ENCODE data around the gene HMOX2.

The HMOX2 gene

DNA sequence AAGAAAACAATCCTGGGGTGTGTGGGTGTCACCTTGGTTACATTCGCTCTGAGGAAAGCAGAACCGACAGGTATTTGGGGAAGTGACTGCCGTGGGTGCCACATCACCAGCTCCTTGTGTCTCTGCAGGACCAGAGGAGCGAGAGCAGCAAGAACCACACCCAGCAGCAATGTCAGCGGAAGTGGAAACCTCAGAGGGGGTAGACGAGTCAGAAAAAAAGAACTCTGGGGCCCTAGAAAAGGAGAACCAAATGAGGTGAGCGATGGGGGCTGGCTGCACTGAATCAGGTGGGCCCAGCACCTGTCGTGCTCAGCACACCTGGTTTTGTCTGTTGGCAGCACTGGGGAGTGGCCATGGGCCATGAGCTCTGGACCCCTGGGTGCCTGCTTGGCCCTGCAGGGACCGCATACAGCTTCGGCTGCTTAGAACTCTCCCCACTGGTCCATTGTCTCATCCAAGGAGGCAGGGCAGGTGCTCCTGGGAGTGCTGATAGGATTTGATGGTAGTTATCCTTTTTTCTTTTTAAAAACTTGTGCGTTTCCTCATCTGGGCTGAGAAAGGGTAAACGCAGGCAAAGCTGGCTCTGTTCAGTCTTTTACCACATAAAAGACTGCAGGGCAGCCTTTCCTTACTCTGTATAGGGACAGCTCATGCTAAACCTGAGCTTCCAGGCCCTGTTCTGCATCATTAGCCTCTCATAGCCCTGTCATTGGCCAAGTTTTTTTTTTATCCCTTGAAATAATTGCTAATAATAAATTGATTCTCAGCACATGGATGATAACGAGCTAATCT, 29.4 kb downstream of the HMOX2 start:
- DNase-seq: no peak

DNA sequence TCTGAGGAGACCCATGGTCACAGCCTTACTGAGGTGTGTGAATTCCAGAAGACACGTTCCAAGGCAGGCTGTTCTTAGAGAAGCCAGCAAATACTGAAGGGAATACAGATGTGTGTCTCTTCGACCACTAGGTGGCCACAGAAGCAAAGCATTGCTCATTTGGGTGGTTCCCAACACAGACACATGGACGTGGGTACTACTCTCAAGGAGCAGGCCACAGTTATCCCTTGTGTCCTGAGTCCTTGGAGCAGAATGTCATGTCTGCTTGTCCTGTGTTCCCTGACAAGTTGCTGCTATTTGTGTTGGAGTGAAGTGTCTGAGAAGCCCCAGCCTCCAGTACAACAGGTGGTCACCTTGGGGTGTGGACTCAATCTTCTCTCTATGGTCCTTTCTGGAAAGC, 30.3 kb downstream of the HMOX2 start:
- DNase-seq: peak; percentile 80

DNA sequence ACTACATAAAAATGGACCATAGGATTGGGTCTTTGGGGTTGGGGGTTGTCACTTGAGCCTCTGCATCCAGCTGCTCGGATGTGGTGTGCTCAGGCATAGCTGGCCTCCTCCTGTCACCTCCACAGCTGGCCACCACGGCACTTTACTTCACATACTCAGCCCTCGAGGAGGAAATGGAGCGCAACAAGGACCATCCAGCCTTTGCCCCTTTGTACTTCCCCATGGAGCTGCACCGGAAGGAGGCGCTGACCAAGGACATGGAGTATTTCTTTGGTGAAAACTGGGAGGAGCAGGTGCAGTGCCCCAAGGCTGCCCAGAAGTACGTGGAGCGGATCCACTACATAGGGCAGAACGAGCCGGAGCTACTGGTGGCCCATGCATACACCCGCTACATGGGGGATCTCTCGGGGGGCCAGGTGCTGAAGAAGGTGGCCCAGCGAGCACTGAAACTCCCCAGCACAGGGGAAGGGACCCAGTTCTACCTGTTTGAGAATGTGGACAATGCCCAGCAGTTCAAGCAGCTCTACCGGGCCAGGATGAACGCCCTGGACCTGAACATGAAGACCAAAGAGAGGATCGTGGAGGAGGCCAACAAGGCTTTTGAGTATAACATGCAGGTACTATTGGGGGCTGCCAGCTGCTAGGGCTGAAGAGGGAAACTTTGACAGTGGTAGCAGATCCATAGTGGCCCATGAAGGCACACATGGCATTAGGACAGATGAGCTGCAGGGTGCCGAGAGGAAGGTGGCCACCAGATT, 31.6 kb downstream of the HMOX2 start:
- no peak for DNase-seq

- DNase-seq: no peak
Measured at GRCh38 chr16:4508806-4509205, 32.6 kb downstream of the HMOX2 start.

- DNase-seq: no peak
Measured at GRCh38 chr16:4509420-4509819, 33.2 kb downstream of the HMOX2 start.

DNA sequence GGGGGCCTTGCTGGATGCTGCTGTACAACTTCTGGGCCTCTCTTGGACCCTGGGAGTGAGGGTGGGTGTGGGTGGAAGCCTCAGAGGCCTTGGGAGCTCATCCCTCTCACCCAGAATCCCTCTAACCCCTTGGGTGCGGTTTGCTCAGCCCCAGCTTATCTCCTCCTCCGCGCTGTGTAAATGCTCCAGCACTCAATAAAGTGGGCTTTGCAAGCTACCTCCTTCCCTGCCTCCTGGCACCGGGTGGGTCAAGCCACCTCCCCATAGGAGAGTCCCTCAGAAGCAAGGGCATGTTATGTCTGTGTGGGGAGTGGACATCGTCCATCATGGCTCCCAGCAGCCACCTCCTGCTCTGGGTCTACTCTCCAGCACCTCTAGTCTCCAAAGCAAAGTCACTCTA, 33.9 kb downstream of the HMOX2 start:
- DNase-seq: no peak

- no peak for DNase-seq
Measured at GRCh38 chr16:4510747-4511426, 34.7 kb downstream of the HMOX2 start.

DNA sequence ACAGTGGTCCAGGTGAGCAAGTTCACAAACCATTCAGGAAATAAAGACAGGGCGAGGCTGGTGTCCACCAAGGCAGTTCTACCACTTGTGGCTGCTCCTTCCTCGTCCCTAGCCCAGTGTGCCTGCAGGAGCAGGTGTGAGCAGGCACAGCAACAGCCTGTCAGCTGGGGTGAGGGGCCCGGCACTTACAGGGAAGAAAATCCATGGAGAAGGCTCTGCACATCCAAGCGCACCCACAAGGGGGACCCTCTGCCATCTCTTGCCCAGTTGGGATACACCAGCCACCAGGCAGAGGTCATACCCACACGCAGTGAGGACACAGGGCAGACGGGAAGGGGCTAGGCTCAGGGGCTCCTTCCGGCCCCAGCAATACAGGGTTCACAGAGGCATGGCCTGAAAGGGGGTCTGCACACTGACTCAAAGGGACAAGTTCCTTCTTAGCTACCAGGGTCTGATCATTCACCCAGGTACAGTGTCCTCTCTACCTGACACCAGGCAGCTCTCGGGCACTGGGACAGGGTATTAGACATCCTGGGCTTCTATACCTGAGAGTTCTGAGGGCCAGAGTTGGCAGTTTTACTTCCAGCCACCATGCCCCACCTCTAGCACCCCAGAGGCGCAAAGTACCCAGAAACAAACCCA, 35.4 kb downstream of the HMOX2 start:
- DNase-seq: peak; percentile 56

- no peak for DNase-seq
Measured at GRCh38 chr16:4512473-4512872, 36.3 kb downstream of the HMOX2 start.

DNA sequence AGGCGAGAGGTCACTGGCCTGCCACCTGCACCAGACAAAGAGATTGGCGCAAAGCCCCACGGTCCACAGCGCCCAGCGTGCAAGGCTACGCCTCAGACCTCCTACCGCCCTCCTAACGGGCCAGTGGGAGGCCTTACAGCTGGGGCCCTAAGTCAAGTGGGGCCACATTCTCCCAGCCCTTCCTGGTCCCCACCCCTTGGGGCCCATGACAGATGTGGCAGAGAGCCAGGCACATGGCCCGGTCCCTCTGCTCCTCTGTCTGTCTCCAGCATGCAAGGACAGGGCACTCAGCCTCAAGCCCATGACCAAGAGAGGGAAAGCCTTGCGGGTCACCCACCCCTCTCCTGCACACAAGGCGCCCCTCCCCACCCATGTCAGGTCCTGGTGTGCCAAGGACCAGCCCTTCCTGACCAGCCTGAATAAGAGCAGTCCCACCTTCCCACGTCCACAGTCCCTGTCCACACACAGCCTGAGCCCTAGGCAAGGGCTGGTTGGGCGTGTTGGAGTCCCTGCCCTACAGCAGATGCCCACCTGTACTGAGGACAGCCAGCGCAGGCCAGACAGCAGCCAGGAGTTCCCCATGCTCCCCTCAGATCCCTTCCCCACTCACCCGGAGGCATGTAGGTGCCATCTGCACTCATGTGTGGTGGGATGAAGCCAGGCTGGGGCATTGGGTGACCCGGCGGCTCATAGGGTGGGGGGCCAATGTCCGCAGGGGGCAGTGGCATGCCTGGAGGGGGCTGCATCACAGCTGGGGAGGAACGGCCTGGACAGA, 37.1 kb downstream of the HMOX2 start:
- no peak for DNase-seq

DNA sequence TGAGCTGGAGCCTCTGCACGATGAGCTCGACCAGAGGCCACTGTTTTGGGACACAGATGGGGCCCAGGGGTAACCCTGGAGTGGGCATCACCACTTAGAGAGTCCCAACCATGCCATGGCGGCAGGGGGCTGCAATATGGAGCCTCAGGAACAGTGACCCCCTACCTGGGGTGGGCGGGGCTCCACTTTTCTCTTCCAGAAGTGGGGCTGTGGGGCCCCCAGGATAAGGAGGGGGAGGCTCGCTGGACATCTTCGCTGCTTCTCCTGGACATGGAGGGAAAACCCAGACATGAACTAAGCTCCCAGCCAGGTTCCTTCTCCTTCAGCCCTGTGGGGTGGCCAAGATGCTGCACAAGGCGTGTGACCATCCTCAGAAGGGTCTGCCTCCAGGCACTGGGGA, 37.7 kb downstream of the HMOX2 start:
- DNase-seq: no peak

GRCh38 chr16:4514606-4515005, 38.4 kb downstream of the HMOX2 start:
- no peak for DNase-seq

- DNase-seq: no peak
Measured at GRCh38 chr16:4515611-4516233, 39.5 kb downstream of the HMOX2 start.

DNA sequence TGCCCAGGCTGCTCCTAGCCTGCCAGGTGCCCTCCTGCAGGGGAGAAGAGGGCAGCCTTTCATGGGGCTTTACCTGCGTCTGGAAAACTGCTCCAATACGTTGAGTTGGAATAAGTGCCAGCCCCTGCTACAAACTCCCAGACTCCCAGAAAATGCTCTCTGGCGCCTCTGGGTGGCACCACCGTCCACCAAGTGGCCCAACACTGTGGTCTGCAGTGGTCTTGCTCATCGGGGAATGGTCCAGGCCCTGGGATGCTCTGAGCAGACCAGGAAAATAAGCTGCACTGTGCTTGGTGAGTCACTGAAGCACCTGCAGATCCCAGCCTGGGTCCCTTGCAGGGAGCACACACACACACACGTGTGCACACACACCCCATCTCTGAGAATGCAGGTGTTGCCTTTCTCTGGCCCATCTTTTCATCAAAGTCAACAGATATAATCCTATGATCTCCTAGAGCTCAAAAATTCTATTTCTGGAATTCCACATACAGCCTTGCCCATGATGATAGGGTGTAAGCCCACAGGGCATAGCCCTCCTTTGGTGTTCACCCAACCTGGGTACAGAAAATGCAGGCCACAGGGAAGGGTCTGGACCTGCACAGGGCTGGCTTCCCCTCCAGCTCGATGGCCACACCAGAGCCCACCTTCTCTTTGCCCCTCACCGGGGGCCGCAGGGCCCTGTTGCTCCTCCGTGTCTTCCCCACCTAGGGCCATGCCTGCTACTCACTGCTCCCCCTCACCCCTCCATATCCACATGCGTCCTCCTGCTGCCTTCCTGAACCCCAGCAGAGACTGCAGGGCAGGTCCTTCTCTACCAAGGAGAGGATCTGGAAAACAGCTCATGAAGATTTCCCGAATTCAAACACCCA, 41.8 kb downstream of the HMOX2 start:
- DNase-seq: peak; percentile 74

GRCh38 chr16:4519274-4520058, 43.3 kb downstream of the HMOX2 start:
- DNase-seq: peak; percentile 84

GRCh38 chr16:4520913-4521312, 44.7 kb downstream of the HMOX2 start:
- DNase-seq: no peak

GRCh38 chr16:4522051-4522581, 45.9 kb downstream of the HMOX2 start:
- peak; percentile 97 for DNase-seq

GRCh38 chr16:4523686-4524085, 47.5 kb downstream of the HMOX2 start:
- peak; percentile 26 for DNase-seq

- DNase-seq: no peak
Measured at GRCh38 chr16:4524571-4524970, 48.4 kb downstream of the HMOX2 start.

DNA sequence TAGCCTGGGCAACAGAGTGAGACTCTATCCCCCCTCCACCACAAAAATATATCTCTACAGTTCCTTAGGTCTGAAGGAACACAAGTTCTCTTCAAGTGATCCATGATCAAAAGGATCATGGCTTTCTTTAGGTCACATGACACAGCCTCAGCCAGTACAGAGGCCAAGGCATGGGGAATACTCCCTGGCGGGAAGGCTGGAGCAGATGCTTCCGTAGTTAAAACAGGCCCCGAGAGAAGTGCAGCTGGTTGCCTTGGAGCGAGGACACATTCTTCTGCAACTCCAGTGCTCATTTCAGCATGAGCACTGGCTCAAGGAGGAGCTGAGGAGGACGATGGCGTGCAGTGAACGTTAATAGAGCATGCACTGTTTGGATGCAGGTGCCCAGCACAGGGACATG, 48.9 kb downstream of the HMOX2 start:
- DNase-seq: no peak
